Measurements from ENCODE around the gene RIC8B. TPM values are rescaled to one million over a fixed set of nuclear protein-coding genes. Genes with fewer than 3 reads are reported as not detected.

Gene RIC8B
- total RNA-seq, 1 experiment from 2014 or later: 29.0 TPM

DNA sequence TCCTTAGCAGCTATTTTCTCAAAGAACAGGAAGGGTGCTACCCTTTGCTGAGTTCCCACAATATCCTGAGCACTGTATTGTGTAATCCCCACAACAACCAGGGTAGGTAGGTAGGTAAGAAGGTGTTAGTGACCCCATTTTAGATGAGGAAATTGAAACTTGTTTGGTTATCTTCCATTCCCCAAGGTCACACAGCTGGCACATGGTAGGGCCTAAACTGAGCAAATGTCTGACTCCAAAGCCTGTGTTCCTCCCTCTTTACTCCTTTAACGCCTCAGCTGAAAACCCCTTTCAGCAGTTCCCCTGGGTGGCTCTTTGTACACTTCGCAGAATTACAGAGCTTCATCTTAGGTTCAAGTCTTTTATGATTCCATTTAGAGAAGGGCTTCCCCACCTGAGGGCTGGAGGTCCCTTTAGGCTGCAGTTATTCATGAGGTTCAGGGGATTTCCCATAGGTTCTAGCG is 26.5 kb upstream of the RIC8B start:
- Histone ChIP-seq H3K4ac (ENCODE audit: low read depth, low read length) (no peak overlapping the region), H4K5ac (ENCODE audit: insufficient read length, low read depth, low read length) (no peak overlapping the region), H3T11ph (ENCODE audit: low read length) (no peak overlapping the region), H3K4me2 (ENCODE audit: insufficient read depth, insufficient read length, low read length) (no peak overlapping the region), H2BK12ac (ENCODE audit: insufficient read length, low read depth, low read length) (no peak overlapping the region), H3K27me3 (ENCODE audit: insufficient read depth, low read length) (no peaks in the 10 kb centered on the region), H2BK5ac (ENCODE audit: insufficient read length, low read length) (no peak overlapping the region), H3K23ac (ENCODE audit: insufficient read length, low read depth, low read length) (no peak overlapping the region), H3K79me1 (ENCODE audit: insufficient read depth, low read depth, low read length, poor library complexity, severe bottlenecking) (no peaks in the 10 kb centered on the region), H3K9me3 (ENCODE audit: control insufficient read depth, low read depth, low read length) (no peaks in the 10 kb centered on the region), H2BK15ac (ENCODE audit: low read depth, low read length) (no peak overlapping the region), H3K56ac (ENCODE audit: insufficient read length, low read depth, low read length) (no peak overlapping the region), H4K91ac (ENCODE audit: insufficient read length, low read depth, low read length) (no peak overlapping the region), H3K4me1 (ENCODE audit: insufficient read depth, low read length) (no peaks in the 10 kb centered on the region; the same call in 1 of the 2 replicates), H4K20me1 (ENCODE audit: control insufficient read depth, insufficient read depth, insufficient read length) (no peaks in the 10 kb centered on the region), H3K23me2 (ENCODE audit: insufficient read length, low read depth, low read length, poor library complexity, severe bottlenecking) (no peaks in the 10 kb centered on the region), H3K79me2 (ENCODE audit: insufficient read depth, low read length) (no peaks in the 10 kb centered on the region), H3K14ac (ENCODE audit: insufficient read depth, low read length) (no peak overlapping the region), H3K9ac (ENCODE audit: extremely low read depth, insufficient read length, low read length) (no peak overlapping the region), H4K8ac (replicated peaks; ENCODE audit: insufficient read length, low read depth, low read length) (no peak overlapping the region), H3K27ac (ENCODE audit: insufficient read length, low read depth, low read length) (no peak overlapping the region), H2BK120ac (ENCODE audit: low read depth, low read length, poor library complexity, severe bottlenecking) (no peak overlapping the region), H2BK20ac (ENCODE audit: low read depth, low read length, poor library complexity, severe bottlenecking) (no peak overlapping the region), H2AK5ac (ENCODE audit: insufficient read length, low read length) (no peak overlapping the region), H3K18ac (ENCODE audit: insufficient read length, low read depth, low read length) (no peak overlapping the region), H2AFZ (ENCODE audit: low read length) (no peak overlapping the region)
- no peaks in the 10 kb centered on the region for H3K36me3 Mint-ChIP-seq (ENCODE audit: insufficient read depth in 1 of 3, low read depth in 3 of 3)
- H3K27ac Mint-ChIP-seq: peak overlapping the region in 1 of 3 experiments; percentile 82; a peak in 1 of 7 replicates
- DNase-seq: no peak
- WGBS (ENCODE audit: extremely low coverage, insufficient read length, low lambda C conversion rate): no CpG with 5 or more reads among the region's 3 CpGs
- H3K9me3 Mint-ChIP-seq: no peaks in the 10 kb centered on the region; a peak in 1 of 5 replicates
- H3K27me3 Mint-ChIP-seq (ENCODE audit: low read depth): no peaks in the 10 kb centered on the region
- peaks cover 19 to 28% of the 10 kb centered on the region in 2 experiments for H3K4me1 Mint-ChIP-seq
- TF ChIP-seq, protein P1, sequence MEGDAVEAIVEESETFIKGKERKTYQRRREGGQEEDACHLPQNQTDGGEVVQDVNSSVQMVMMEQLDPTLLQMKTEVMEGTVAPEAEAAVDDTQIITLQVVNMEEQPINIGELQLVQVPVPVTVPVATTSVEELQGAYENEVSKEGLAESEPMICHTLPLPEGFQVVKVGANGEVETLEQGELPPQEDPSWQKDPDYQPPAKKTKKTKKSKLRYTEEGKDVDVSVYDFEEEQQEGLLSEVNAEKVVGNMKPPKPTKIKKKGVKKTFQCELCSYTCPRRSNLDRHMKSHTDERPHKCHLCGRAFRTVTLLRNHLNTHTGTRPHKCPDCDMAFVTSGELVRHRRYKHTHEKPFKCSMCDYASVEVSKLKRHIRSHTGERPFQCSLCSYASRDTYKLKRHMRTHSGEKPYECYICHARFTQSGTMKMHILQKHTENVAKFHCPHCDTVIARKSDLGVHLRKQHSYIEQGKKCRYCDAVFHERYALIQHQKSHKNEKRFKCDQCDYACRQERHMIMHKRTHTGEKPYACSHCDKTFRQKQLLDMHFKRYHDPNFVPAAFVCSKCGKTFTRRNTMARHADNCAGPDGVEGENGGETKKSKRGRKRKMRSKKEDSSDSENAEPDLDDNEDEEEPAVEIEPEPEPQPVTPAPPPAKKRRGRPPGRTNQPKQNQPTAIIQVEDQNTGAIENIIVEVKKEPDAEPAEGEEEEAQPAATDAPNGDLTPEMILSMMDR (conservative IDR thresholded peaks at IDR 0.05): no peak
- no peak overlapping the region for H3K4me3 Mint-ChIP-seq

All from H9 (cell line).